Lung (tissue), 12 donors: ENCODE results near the gene TBX2. TPM values are rescaled to one million over a fixed set of nuclear protein-coding genes. Genes with fewer than 3 reads are reported as not detected.

ENCODE experiments used
- ATAC-seq: fragments of 200-7000 bp; cut with Tn5 transposase; one replicate; pipeline ENCODE4 v1.9.1; 2020; ENCODE audit warnings: moderate number of reproducible peaks; ENCODE audit not compliant: insufficient read depth, low FRiP score
- DNase-seq, 3 donors: peaks; one replicate each; pipeline ENCODE4 v3.0.0-alpha.2; 2013 to 2017
- H3K27ac ChIP-seq, 2 donors: one replicate each; pipeline ENCODE4 v1.5.1; 2013; ENCODE audit warnings: mild to moderate bottlenecking in 2 of 2, moderate library complexity in 2 of 2, control low read depth in 1 of 2, inconsistent platforms in 1 of 2, low read depth in 1 of 2, low read length in 1 of 2
- H3K27me3 ChIP-seq, 3 donors: one replicate each; pipeline ENCODE4 v1.5.1; 2013; ENCODE audit warnings: low read length in 2 of 3; ENCODE audit not compliant: control insufficient read depth in 3 of 3, insufficient read depth in 3 of 3
- H3K36me3 ChIP-seq, 4 donors: one replicate each; pipeline ENCODE4 v1.5.1; 2013; ENCODE audit warnings: low read length in 4 of 4, mild to moderate bottlenecking in 1 of 4, moderate library complexity in 1 of 4; ENCODE audit not compliant: control insufficient read depth in 4 of 4, insufficient read depth in 4 of 4
- H3K4me1 ChIP-seq, 5 donors: one replicate each; pipeline ENCODE4 v1.5.1; 2013; ENCODE audit warnings: low read length in 5 of 5, mild to moderate bottlenecking in 2 of 5, moderate library complexity in 1 of 5; ENCODE audit not compliant: control insufficient read depth in 5 of 5, insufficient read depth in 5 of 5
- H3K4me3 ChIP-seq: one replicate; pipeline ENCODE4 v1.5.1; 2013; ENCODE audit warnings: mild to moderate bottlenecking, control low read depth, moderate library complexity
- H3K9ac ChIP-seq, 2 donors: one replicate each; pipeline ENCODE4 v1.5.1; 2013; ENCODE audit warnings: low read length in 2 of 2, control low read depth in 1 of 2; ENCODE audit not compliant: insufficient read depth in 1 of 2
- H3K9me3 ChIP-seq, 4 donors: one replicate each; pipeline ENCODE4 v1.5.1; 2013; ENCODE audit warnings: low read length in 3 of 4, mild to moderate bottlenecking in 1 of 4, moderate library complexity in 1 of 4; ENCODE audit not compliant: control insufficient read depth in 4 of 4, insufficient read depth in 3 of 4
- CTCF ChIP-seq: IDR thresholded peaks from 2 replicates; pipeline ENCODE4 v1.5.1; 2012; ENCODE audit warnings: mild to moderate bottlenecking; ENCODE audit errors: control extremely low read depth, extremely low read depth
- WGBS, 2 donors: extraction: QIAGEN DNeasy Blood & Tissue Kit; methylation state at CpG; one replicate each; pipeline ENCODE4 v1.1.7; 2013; 5-methylcytosine and 5-hydroxymethylcytosine counted together
- polyA plus RNA-seq, 2 donors: library from polyadenylated mRNA; stranded (reverse); fragments of 200-250 nt; gene quantifications; one replicate each; pipeline ENCODE4 v1.2.1, GENCODE V29; 2013
- total RNA-seq, 2 donors: library from RNA; depleted of rRNA in 1 of 2; stranded (reverse); fragments of >200 nt in 1 of 2; gene quantifications; one replicate each; pipeline ENCODE4 v1.2.1, GENCODE V29; 2014 to 2021
- donor health status: control.
- donor health status: control.
- donor health status: Bipolar disorder and iron deficiency.
- donor health status: healthy.
- donor health status: DM: yes; HTN: yes; CAD: no.

Gene TBX2
- total and polyA plus RNA-seq, 4 donors: 44.5 to 155 (median 79.2) TPM

GRCh38 chr17:61420052-61420451 lies 20.4 kb downstream of the TBX2 start:
- DNase-seq (peak; percentile 75 to 86 (median 85)), ATAC-seq (no peak)
- H3K4me1 ChIP-seq: peaks cover 0 to 36% (median 16%) of the 10 kb centered on the region in 5 donors
- peak overlapping the region in 1 of 2 donors; percentile 43 for H3K9ac ChIP-seq
- H3K36me3 ChIP-seq: no peaks in the 10 kb centered on the region
- 65 to 83% methylated on average over 4 of the region's 4 CpGs for WGBS, 2 donors
- peaks cover 0 to 4% (median 4%) of the 10 kb centered on the region in 3 donors for H3K27me3 ChIP-seq
- no peak for TF ChIP-seq CTCF
- no peaks in the 10 kb centered on the region for H3K9me3 ChIP-seq
- no peak overlapping the region for H3K4me3 ChIP-seq
- H3K27ac ChIP-seq: no peak overlapping the region

- H3K4me3 ChIP-seq: no peak overlapping the region
- 83 to 94% methylated on average over 4 of the region's 4 CpGs for WGBS, 2 donors
- H3K36me3 ChIP-seq: no peaks in the 10 kb centered on the region
- no peak for ATAC-seq
- peak in 2 of 3 donors; percentile 12 to 16 for DNase-seq
- no peak for TF ChIP-seq CTCF
- no peak overlapping the region for H3K9ac ChIP-seq
- no peak overlapping the region for H3K27ac ChIP-seq
- H3K4me1 ChIP-seq: peaks cover 0 to 28% (median 9%) of the 10 kb centered on the region in 5 donors
- peaks cover 0 to 4% (median 4%) of the 10 kb centered on the region in 3 donors for H3K27me3 ChIP-seq
- no peaks in the 10 kb centered on the region for H3K9me3 ChIP-seq
Measured at GRCh38 chr17:61420745-61421398, 21.2 kb downstream of the TBX2 start.

GRCh38 chr17:61421460-61421859 lies 21.8 kb downstream of the TBX2 start:
- Histone ChIP-seq H3K4me1 (peaks cover 0 to 22% (median 4%) of the 10 kb centered on the region in 5 donors), H3K9ac (no peak overlapping the region), H3K27me3 (peaks cover 0 to 4% (median 4%) of the 10 kb centered on the region in 3 donors), H3K4me3 (no peak overlapping the region), H3K9me3 (no peaks in the 10 kb centered on the region), H3K27ac (no peak overlapping the region), H3K36me3 (no peaks in the 10 kb centered on the region)
- 85 to 91% methylated on average over 4 of the region's 4 CpGs for WGBS, 2 donors
- ATAC-seq: no peak
- DNase-seq: no peak
- no peak for TF ChIP-seq CTCF
